Lower lobe of right lung (tissue), 2 donors: ENCODE results near the gene CWC25. TPM values are rescaled to one million over a fixed set of nuclear protein-coding genes. Genes with fewer than 3 reads are reported as not detected.

Source experiments
- ATAC-seq, 2 donors: fragments of 200-7000 bp; cut with Tn5 transposase; one replicate each; pipeline ENCODE4 v1.9.1; 2020 to 2022; ENCODE audit warnings: mild to moderate bottlenecking in 2 of 2, moderate library complexity in 2 of 2
- DNase-seq: peaks from one replicate; pipeline ENCODE4 v3.0.0-alpha.2; 2020
- H3K27ac ChIP-seq: fragments of 200-600 bp; one replicate; pipeline ENCODE4 v1.8.0; 2022
- H3K27me3 ChIP-seq: fragments of 200-600 bp; one replicate; pipeline ENCODE4 v1.8.0; 2022; ENCODE audit warnings: low read depth
- H3K36me3 ChIP-seq: fragments of 200-600 bp; one replicate; pipeline ENCODE4 v1.8.0; 2022; ENCODE audit warnings: mild to moderate bottlenecking
- H3K4me1 ChIP-seq: fragments of 200-600 bp; one replicate; pipeline ENCODE4 v1.8.0; 2022
- H3K4me3 ChIP-seq: fragments of 200-600 bp; one replicate; pipeline ENCODE4 v1.8.0; 2022; ENCODE audit warnings: mild to moderate bottlenecking
- H3K9me3 ChIP-seq: fragments of 200-600 bp; one replicate; pipeline ENCODE4 v1.8.0; 2022
- intact Hi-C: fragments of 100-400 bp; cut with DNase I; formaldehyde crosslinking; loops from one replicate; pipeline ENCODE4 v1.11.0; 2022
- total RNA-seq: library from RNA; stranded (reverse); fragmentation: NEBNext Ultra II Directional; extraction: Animal tissue kit (Norgen Biotek cat#: 25700); gene quantifications from one replicate; pipeline ENCODE4 v1.2.1, GENCODE V29; 2021
- TF ChIP-seq, protein P1 (sequence below): fragments of 200-600 bp; IDR thresholded peaks from one replicate; pipeline ENCODE4 v1.8.0; 2022; ENCODE audit warnings: antibody characterized with exemption, mild to moderate bottlenecking
- donor health status: DM: no; HTN: yes; CAD: no; lungs with severe emphysema.

CWC25 gene
- total RNA-seq, 1 donor from 2014 or later, result 22.3 TPM

DNA sequence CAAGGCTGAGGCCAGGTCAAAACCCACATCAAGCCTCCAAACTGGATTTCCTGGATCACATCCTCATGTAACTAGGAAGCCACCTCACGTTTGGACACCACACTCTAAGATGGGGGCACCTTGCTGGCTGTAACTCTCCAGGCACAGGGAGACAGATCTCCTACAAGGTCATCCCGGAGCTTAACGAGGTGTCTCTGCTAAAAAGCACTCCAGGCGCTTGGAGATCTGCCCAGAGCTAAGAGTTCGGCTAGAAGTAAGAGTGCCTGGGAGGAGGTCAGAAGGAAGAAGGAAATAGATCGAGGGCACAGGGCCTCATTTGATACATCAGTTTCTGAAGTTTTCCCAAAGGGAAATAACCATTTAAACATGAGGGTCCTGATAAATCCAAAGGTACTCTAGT, 56.7 kb downstream of the CWC25 start:
- intact Hi-C loops, result no loop called here
- no peak overlapping the region for H3K4me3 ChIP-seq
- no peak overlapping the region for H3K27ac ChIP-seq
- TF ChIP-seq, protein P1, sequence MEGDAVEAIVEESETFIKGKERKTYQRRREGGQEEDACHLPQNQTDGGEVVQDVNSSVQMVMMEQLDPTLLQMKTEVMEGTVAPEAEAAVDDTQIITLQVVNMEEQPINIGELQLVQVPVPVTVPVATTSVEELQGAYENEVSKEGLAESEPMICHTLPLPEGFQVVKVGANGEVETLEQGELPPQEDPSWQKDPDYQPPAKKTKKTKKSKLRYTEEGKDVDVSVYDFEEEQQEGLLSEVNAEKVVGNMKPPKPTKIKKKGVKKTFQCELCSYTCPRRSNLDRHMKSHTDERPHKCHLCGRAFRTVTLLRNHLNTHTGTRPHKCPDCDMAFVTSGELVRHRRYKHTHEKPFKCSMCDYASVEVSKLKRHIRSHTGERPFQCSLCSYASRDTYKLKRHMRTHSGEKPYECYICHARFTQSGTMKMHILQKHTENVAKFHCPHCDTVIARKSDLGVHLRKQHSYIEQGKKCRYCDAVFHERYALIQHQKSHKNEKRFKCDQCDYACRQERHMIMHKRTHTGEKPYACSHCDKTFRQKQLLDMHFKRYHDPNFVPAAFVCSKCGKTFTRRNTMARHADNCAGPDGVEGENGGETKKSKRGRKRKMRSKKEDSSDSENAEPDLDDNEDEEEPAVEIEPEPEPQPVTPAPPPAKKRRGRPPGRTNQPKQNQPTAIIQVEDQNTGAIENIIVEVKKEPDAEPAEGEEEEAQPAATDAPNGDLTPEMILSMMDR, result no peak
- ATAC-seq (peak in 1 of 2 donors; percentile 28), DNase-seq (peak; percentile 41)
- H3K36me3 ChIP-seq, result peaks cover 99% of the 10 kb centered on the region
- no peaks in the 10 kb centered on the region for H3K9me3 ChIP-seq
- H3K27me3 ChIP-seq, result no peaks in the 10 kb centered on the region
- no peaks in the 10 kb centered on the region for H3K4me1 ChIP-seq

GRCh38 chr17:38766341-38766740, 58.8 kb downstream of the CWC25 start:
- ATAC-seq, result no peak
- TF ChIP-seq, protein P1, result no peak
- no peak overlapping the region for H3K4me3 ChIP-seq
- no peak overlapping the region for H3K27ac ChIP-seq
- DNase-seq, result no peak
- no peaks in the 10 kb centered on the region for H3K27me3 ChIP-seq
- peaks cover 99% of the 10 kb centered on the region for H3K36me3 ChIP-seq
- no peaks in the 10 kb centered on the region for H3K4me1 ChIP-seq
- no peaks in the 10 kb centered on the region for H3K9me3 ChIP-seq
- intact Hi-C loops, result no loop called here

DNA sequence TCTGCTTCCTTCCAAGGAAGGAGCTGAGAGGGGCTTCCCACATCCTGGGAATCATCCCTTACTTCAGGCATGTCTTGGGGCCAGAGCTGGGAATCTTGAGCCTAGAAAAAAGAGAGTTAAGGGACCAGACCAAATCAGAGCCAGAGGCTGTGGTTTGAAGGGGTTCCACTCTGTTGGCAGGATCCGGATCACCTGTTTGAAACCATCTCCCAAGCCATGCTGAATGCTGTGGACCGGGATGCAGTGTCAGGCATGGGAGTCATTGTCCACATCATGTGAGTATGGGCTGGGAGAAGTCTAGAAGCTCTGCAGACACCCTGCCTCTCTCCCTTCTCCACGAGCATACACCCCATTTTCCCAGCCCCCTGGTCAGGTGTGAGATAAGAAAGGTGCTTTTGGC, 62.9 kb downstream of the CWC25 start:
- no peak overlapping the region for H3K27ac ChIP-seq
- no peaks in the 10 kb centered on the region for H3K27me3 ChIP-seq
- intact Hi-C loops, result no loop called here
- H3K9me3 ChIP-seq, result no peaks in the 10 kb centered on the region
- TF ChIP-seq, protein P1, result no peak
- H3K4me1 ChIP-seq, result no peaks in the 10 kb centered on the region
- ATAC-seq (no peak), DNase-seq (no peak)
- H3K36me3 ChIP-seq, result peaks cover 100% of the 10 kb centered on the region
- H3K4me3 ChIP-seq, result no peak overlapping the region

DNA sequence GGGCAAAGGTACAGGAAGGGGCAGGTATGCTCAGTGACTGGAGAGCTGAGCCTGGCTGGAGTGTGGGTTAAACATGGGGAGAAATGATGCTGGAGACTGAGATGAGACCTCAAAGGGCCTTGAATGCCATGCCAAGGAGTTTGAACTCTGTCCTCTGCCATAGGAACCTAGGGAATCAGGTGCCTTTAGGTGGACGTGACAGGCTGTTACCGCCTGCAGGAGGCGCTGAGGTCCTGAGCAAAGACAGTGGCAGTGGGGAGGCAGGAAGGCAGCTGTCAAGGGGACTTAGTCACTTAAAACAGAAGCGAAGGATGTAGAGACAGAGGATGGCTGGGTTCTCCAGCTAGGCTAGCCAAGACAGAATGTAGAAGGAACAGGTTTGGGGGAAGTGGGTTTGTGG, 63.5 kb downstream of the CWC25 start:
- Histone ChIP-seq H3K4me1 (no peaks in the 10 kb centered on the region), H3K9me3 (no peaks in the 10 kb centered on the region), H3K36me3 (peaks cover 100% of the 10 kb centered on the region), H3K27me3 (no peaks in the 10 kb centered on the region), H3K4me3 (no peak overlapping the region), H3K27ac (no peak overlapping the region)
- ATAC-seq (no peak), DNase-seq (no peak)
- TF ChIP-seq, protein P1, result peak; percentile 26
- intact Hi-C loops, result no loop called here

DNA sequence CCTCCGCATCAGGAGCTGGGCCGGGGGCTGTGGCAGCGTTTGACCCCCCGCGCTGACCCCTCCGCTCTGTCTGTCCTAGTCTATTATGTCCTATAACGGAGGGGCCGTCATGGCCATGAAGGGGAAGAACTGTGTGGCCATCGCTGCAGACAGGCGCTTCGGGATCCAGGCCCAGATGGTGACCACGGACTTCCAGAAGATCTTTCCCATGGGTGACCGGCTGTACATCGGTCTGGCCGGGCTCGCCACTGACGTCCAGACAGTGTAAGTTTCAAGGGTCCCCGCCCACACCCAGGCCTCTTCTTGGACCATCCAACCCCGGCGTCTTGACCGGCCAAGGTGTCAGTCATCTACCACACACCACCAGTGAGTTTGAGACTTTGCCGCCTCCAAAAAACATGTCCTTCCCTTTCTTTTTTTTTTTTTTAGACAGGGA, 72.0 kb downstream of the CWC25 start:
- no peaks in the 10 kb centered on the region for H3K9me3 ChIP-seq
- TF ChIP-seq, protein P1, result no peak
- peaks cover 42% of the 10 kb centered on the region for H3K36me3 ChIP-seq
- H3K27me3 ChIP-seq, result no peaks in the 10 kb centered on the region
- peak overlapping the region; percentile 95 for H3K4me3 ChIP-seq
- H3K27ac ChIP-seq, result peak overlapping the region; percentile 89
- DNase-seq (no peak), ATAC-seq (no peak)
- intact Hi-C loops, result no loop called here
- peaks cover 49% of the 10 kb centered on the region for H3K4me1 ChIP-seq
